ENCODE measurements around the gene SLC30A10.

- TF ChIP-seq CTCF (IDR thresholded peaks at IDR 0.05) (no peak), EZH2 (IDR thresholded peaks at IDR 0.05) (no peak)
These were observed 37.1 kb upstream of the SLC30A10 start for GRCh38 chr1:219965285-219966070.
